Activated CD4-positive, alpha-beta T cell treated with anti-CD3 and anti-CD28 coated beads for 24 hours (primary cell): ENCODE data around the gene HGS.

Experiments used
- DNase-seq, 2 donors: peaks; one replicate each; pipeline ENCODE4 v3.0.0-alpha.2; 2020; ENCODE audit warnings: low read depth in 2 of 2

The HGS gene

DNA sequence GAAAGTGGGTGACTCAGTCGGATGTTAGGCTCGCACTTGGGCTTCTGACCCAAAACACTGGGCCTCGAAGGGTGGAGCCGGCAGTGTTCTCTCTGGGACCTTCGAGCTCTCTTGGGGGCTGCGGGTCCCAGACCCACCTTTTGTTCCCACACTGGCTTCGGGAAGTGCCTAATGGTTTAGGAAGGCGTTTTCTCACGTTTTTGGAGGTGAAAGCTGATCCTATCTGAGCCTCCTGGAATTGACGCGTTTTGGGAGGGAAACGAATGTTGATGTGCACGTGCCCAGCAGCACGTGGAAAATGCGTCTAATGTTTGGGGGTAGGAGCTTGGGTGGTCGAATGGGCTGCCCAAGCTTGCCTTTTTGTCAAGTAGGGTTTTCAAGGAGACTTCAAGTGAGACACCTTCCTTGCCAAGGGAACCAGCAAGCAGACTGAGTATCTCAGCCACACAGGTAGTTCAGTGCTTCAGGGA lies 666 bp downstream of the HGS start:
- no peak for DNase-seq

GRCh38 chr17:81685108-81685507 lies 1.3 kb downstream of the HGS start:
- DNase-seq, result peak in 1 of 2 donors; percentile 41

GRCh38 chr17:81686614-81687013 lies 2.8 kb downstream of the HGS start:
- DNase-seq, result no peak

DNA sequence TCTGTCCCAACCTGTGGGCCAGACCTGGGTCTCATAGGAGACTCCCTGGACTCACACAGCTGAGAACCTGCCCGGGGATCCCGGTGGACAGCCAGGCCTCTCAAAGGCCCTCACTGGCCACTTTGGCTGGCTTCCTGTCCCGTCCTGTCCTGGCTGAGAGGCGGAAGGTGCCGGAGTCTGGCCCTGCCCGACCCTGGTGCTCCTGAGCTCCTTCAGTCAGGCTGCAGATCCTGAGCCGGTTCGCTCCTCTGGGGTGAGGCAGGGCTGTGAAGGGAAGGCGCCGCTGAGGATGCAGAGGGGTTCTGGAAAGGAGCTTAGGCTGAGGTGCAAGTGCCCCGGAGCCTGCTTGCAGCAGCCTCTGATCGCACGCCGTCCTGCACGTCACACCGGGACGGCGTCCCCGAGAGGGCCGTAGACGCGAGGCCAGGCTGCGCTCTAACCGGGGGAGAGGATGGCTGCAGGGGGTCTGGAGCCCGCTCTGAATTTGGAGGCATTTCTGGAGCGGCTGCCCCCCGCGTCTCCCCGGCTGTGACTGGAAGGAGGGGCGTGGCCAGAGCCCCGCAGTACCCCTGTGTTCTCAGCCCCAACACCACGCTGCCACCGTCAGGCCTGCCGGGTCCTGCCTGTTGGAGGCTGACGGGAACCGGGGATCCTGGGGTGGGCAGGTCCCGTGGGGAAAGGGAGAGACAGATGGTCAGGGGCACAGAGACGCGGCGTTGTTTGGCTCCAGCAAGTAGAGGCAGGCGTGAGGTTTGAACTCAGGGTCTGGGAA lies 4.1 kb downstream of the HGS start:
- no peak for DNase-seq

GRCh38 chr17:81688616-81689015 lies 4.8 kb downstream of the HGS start:
- no peak for DNase-seq

DNA sequence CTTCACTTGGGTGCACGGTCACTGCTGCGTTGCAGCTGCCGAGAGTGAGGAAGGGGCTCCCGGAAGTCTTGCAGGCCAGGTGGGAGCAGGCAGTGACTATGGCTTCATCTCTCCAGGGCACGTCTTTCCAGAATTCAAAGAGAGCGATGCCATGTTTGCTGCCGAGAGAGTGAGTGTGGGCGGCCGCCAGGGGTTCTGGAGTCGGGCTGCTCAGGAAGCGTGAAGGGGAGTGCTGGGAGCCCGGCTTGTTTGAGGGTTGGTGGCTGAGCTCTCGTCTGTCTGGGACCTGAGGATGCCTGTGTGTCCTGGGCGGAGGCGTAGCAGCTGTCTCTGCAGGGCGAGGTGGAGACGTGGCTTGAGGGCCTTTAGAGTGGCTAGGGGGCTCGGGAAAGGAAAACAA lies 6.3 kb downstream of the HGS start:
- no peak for DNase-seq

- no peak for DNase-seq
Measured at GRCh38 chr17:81690549-81690948, 6.7 kb downstream of the HGS start.

DNA sequence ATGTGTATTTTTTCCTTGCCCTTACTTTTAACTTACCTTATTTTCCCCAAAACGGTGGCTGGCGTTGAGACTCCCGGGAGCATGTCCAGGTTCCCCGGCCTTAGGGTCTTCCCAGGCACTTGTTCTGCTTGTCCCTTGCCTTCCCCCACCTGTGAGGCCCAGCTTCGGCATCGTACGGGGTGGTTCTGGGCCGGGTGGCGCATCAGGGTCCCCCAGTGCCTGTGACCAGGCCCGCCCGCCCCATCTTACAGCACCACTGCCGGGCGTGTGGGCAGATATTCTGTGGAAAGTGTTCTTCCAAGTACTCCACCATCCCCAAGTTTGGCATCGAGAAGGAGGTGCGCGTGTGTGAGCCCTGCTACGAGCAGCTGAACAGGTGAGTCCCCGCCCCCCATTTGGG lies 7.4 kb downstream of the HGS start:
- no peak for DNase-seq

DNA sequence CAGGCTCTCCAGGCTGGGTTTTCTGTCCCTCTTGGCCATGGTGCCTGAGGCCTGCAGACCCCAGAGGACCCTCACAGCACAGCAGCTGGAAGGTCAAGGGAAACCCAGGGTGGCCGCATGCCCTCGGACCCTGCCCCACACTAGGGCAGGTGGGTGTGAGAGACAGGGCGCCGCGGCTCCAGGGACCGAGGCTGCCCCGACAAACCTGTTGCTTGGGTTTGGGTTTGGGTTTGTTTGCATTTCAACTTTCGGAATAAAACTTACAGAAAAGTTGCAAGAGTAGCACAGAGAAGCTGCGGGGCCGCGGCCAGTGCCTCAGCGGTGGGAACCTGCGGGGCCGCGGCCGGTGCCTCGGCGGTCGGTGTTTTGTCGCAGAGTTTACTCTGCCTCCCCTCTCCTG lies 7.8 kb downstream of the HGS start:
- no peak for DNase-seq

DNA sequence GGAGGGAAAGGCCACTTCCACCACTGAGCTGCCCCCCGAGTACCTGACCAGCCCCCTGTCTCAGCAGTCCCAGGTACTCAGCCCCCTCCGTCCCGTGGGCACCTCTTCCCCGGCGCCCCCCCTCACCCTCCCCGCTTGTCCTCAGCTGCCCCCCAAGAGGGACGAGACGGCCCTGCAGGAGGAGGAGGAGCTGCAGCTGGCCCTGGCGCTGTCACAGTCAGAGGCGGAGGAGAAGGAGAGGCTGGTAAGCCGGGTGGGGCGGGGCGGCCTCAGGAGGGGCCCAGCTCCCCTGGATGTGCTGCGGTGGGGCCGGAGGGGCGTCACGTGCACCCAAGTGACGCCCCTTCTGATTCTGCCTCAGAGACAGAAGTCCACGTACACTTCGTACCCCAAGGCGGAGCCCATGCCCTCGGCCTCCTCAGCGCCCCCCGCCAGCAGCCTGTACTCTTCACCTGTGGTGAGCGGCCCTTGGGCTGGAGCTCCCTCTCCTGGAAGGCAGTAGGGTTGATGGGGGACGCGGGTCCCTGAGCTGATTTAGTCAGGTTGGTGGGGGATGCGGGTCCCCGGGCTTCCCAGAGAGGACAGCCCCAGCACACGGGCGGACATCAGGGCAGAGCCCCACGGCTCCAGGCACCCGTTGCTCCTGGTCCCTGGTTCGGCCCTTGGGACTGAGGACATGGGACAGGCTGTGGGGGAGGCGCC lies 9.8 kb downstream of the HGS start:
- no peak for DNase-seq

GRCh38 chr17:81694810-81695209 lies 11.0 kb downstream of the HGS start:
- DNase-seq, result no peak

DNA sequence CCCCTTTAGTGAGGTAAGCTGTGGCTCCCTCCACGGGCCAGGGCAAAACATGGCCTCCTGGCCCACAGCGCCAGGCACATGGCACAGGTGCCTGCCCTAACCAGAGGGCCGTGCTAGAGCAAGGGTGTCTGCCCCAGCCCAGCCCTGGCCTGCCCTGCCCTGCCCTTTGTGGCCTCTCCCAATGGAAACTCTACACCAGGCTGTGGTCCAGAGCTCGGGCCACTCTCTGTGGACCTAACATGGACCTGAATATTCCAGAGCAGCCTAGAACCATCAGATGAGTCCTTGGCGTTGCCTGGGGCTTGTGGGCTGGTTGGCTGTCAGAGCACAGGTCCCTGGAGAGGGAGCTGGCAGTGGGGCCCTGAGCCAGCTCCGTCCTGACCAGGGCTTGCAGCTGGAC lies 11.4 kb downstream of the HGS start:
- no peak for DNase-seq

GRCh38 chr17:81695801-81696200 lies 12.0 kb downstream of the HGS start:
- no peak for DNase-seq

- DNase-seq, result no peak
Measured at GRCh38 chr17:81696218-81696941, 12.6 kb downstream of the HGS start.

- no peak for DNase-seq
Measured at GRCh38 chr17:81697261-81698044, 13.6 kb downstream of the HGS start.

- DNase-seq, result no peak
Measured at GRCh38 chr17:81700353-81701287, 16.8 kb downstream of the HGS start.

DNA sequence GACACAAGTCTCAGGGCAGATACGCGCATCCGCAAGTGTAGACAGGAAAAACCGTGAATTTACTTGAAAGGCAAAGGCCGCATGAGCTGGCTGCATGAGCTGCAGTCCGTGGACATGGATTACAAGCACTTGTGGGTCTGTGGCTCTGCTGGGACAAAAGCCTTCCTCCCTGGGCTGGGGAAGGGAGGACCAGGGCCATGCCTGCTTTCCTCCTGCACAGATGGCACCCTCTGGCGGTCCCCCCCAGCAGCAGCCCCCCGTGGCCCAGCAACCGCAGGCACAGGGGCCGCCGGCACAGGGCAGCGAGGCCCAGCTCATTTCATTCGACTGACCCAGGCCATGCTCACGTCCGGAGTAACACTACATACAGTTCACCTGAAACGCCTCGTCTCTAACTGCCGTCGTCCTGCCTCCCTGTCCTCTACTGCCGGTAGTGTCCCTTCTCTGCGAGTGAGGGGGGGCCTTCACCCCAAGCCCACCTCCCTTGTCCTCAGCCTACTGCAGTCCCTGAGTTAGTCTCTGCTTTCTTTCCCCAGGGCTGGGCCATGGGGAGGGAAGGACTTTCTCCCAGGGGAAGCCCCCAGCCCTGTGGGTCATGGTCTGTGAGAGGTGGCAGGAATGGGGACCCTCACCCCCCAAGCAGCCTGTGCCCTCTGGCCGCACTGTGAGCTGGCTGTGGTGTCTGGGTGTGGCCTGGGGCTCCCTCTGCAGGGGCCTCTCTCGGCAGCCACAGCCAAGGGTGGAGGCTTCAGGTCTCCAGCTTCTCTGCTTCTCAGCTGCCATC lies 17.7 kb downstream of the HGS start:
- DNase-seq, result no peak

- peak; percentile 76 to 86 for DNase-seq
Measured at GRCh38 chr17:81702934-81703746, 19.3 kb downstream of the HGS start, which contains the start of gene MRPL12. Gene MRPL12 (plus strand): TSS chr17:81703367. CDS start chr17:81703502, 135 bp downstream.
